NK-92 (cell line): ENCODE measurements around the gene QRFP.

ENCODE experiments used
- DNase-seq: peaks from one replicate; lab custom pipeline; 2025; ENCODE audit not compliant: unreplicated experiment; lab: John Stamatoyannopoulos, UW

The QRFP gene

DNA sequence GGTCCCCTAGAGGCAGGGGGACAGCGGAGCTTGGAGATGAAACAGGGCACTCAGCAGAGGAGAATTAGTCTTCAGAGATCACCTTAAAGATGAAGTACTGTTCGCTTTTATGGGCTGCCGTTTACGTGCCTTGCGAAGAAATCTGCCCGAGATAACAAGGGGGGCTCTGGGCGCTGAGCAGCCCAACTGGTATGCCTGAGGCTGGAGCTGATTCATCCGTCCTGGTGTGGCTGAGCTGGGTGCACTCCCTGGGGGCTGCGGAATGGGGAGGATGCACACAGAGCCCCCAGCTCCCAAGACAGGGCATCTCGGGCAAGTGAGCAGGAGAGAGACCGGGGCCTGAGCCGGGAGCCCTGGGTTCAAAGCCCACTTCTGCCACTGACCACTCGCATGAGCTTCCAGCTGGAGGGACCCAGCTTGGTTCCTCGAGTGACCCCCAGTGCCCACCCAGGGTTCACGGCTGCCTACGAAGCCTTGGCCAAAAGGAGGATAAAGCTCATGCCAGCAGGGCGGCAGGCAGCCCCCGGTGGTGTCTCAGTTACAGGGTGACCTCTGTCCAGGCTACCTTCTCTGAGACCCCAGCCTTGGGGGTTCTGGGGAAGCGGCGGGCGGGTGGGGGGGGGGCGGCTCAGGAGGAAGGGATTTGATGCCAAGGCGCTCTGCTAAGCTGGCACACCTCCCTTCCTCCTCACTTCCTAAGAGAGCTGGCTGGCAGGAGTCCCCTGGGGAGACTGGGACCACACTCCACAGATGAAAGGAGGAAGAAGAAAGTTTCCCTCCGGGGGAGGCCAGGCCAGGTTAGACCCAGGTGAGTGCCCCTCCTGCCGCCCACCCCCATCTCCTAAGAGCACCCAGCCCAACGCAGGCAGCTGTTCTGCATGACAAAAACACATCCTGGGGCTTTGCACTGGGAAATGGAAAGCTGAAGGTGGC lies 36.8 kb upstream of the QRFP start:
- no peak for DNase-seq

DNA sequence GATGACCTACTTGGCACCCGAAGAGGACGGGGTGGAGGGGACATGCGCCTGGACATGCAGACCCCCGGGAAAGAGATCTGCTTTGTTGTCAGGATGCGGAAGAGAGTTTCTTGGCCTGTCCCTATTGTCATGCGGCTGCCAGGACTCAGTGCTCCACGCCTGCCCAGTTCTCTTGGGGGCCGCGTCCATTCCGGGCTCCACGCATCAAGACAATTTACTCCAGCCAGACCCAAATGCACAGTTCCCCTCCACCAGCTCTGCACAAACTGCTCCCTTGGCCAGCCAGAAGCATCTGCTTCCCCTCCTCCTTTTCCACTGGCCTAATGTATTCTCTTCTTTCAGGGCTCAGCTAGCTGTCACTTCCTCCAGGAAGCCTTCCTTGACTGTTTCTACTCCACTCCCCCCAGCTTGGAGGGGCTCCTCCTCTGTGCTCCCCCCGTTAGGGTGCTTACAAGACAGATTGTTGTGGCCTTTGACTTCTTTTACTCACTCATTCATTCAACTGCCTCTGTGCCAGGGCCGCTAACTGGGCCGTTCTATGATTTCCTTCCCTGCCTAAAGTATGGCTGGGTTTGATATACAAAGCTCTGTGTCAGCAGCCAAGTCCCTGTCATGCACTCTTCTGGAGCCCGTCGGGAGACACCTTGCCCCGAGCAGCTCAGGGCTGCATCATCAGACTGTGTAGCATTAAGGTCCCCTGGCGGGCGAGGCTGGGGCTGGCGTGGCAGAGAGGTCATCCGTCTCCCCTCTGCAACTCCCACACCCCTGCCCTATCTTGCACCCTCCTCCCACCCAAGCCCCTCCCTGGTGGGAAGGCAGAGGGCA lies 35.9 kb upstream of the QRFP start:
- DNase-seq = no peak

DNA sequence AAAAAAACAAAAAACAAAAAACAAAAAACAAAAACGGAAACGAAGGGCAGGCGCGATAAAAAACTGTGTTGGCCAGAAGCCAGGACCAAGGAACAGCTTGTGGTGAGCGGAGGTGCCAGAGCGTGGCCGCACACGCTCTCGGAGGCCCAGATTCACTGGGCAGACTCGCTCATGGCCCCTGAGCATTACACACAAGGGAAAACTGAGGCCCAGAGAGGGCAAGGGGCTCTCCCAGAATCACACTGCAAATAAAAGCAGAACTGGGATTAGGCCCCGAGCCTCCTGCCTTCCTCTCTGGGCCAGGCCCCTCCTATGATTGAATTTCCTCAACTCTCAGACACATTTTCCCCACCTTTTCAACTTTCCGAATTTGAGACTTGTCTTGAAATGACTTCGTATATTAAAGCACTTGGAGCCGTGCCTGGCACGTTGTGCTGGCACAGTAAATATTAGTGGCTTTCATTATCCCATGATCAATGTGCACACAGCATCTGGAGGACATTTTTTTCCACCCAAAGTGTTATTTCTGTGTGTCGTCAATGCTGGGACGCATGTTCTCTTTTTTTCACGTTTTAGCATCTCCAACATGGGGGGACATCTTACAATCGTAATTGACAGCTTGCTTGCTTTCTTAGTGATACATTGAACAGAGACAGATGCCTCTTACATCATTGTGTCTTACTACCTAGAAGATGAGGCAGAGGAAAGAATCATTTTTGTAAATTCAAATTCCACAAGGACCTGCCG lies 35.1 kb upstream of the QRFP start:
- no peak for DNase-seq

DNA sequence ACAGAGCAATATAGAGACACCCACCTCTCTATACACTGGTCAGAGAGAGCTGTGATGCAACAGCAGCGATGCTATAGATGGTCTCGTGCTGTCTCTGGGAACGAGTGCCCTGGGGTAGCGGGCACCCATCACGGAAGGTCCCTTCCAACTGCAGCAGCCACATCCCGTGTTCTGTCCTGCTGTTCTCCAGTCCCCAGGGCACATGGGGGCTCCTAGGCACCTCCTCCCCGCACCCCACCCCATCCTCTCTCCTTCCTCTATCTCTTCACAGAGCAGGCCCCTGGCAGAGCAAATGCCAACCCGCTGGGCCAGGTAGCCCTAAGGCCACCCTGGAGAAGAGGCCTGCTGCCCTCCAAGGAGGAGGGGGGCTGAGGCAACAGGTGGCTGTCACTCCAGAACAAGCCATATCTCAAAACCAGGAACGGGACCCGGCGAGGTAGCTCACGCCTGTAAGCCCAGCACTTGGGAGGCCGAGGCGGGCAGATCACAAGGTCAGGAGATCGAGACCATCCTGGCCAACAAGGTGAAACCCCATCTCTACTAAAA lies 34.3 kb upstream of the QRFP start:
- DNase-seq = no peak

DNA sequence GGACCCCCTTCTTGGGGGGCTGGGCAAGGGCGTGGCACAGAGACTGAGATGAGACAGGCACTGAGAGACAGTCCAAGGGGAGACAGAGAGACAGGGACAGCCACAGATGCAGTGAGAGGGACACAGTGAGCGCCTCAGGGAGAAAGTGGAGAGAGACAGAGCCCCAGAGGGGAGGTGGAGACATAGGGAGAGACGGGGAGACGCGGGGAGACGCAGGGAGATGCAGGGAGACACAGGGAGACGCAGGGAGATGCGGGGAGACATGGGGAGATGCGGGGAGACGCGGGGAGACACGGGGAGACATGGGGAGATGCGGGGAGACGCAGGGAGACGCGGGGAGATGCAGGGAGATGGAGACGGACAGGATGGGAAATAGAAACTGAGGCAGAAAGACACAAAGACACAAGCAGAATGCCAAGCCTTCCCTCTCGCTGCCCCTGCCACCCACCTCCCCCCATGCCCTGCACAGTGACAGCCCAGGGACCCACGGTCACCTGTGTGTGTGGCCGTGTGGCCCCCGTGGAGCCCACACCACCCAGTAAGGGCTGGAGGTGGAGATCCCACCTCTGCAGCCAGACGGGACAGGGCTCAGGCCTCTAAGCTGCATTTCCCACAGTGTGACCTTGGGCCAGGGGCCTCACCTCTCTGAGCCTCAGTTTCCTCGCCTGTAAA lies 33.7 kb upstream of the QRFP start:
- DNase-seq = no peak

DNA sequence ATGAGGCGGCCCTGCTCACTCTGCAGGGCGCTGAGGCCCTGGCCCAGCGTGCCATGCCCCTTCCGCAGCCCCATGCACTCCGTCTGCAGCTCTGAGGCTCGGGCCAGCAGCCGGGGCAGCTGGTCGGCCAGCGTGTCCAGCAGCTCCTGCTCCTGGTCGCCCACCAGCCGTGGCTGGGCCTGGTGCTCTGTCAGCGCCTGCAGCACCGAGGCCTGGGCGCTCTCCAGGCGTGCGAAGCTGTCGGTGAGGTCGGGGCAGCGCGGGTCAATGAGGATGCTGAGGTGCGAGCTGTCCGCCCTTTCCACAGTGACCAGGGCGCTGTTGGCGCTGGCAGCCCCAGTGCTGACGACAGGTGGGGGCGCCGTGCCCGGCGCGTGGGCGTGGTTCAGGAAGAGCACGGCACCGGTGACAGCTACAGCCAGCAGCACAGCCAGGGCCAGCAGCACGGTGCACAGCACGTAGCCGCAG lies 33.0 kb upstream of the QRFP start:
- DNase-seq = no peak

DNA sequence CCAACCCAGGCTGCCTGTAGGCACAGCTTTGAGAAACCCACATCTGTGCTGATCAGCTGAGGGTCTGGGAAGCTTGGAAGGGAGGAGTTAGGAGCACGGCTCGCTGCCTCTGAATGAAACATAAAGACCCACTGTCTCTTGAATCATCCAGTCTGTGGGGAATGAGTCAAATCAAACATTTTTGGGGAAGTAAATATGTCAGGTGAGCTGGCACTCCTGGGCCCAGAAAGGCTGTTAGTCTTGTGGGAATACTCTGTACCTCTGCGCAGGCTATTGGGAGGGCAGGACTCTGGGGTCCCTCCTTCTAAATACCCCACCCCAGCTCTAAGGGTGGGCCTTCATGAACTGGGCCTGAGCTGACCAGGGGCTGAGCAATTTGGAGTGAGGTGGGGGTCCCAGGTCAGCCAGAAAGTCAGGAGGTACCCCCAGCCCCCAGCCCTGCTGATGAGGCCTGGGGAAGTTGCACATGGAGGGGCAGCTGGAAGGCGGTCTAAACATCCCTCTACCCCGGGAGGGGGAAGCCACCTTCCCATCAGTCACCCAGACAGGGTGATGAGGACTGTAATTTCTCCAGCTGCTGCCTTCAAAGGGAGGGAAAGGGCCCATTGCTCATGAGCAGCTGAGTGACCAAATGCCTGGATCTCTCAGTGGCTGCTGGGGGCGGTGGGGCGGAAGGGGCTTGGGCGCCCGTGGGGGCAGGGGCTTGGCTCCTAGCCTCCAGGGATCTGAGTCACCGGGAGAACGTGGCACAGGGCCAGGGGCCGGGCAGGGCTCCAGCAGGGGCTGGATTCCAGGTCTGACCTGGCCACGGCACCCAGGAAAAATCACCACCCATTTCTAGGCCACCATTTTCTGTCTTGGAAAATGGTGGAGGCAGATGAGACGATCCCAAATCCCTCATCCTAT lies 31.6 kb upstream of the QRFP start:
- no peak for DNase-seq

DNA sequence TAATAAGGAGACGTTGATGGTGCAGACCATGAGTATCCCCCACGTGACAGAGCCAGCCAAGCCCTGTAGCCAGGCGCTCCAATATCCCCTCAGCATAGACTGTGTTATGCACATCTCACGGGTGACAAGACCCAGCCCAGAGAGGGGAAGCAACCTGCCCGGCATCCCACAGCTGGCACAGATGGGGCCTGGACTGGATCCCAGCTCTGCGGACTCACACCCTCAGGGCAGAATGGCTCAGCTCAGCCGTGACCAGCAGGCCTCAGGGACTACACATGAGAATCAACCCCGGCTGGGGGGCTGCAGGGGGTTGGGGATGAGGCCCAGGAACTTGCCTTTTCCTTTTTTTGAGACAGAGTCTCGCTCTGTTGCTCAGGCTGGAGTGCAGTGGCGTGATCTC lies 30.7 kb upstream of the QRFP start:
- DNase-seq = no peak

DNA sequence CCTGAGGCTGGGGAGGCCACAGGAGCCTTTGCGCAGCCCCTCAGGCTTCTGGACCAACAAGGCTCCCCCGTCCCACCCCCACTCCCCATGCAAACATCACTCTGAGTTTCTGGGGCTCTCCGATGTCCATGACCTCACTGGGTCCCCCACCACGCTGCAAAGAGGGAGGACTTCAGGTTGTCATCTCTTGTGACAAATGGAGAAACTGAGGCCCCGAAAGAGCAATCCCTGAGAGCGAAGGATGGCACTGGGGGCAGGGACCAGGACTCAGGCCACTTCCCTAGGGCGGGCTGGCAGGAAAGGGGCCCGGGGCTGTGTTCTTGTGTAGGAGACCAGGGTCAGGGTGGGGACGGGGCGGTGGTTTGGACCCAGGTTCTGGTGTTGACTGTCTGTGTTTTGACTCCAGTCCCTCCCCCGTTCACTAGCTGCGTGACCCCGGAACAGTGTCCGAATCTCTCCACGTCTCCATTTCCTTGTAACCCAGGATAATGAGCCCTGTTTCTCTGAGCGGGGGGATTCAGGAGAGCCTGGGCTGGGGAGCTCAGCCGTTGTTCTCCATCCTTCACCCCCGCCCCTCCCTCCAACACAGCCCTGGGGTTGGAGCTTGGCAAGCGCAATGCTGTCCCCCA lies 28.6 kb upstream of the QRFP start:
- DNase-seq = no peak

DNA sequence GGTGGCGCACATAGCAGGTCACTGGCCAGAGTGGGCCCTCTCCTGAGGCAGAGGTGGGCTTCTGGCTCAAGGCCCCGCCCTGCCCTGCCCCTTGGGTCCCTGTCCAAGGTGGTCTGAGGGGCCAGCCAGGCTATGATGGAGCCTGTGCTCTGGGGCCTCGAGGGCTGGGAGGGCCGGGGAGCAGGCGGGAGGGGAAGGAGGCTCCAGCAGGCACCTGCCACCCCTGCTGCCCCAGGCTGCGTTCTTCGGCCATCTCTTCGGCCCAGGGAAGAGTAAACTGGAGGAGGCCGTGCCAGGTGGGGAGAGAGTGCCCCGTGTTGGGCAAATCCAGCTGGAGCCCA lies 27.8 kb upstream of the QRFP start:
- DNase-seq = no peak

DNA sequence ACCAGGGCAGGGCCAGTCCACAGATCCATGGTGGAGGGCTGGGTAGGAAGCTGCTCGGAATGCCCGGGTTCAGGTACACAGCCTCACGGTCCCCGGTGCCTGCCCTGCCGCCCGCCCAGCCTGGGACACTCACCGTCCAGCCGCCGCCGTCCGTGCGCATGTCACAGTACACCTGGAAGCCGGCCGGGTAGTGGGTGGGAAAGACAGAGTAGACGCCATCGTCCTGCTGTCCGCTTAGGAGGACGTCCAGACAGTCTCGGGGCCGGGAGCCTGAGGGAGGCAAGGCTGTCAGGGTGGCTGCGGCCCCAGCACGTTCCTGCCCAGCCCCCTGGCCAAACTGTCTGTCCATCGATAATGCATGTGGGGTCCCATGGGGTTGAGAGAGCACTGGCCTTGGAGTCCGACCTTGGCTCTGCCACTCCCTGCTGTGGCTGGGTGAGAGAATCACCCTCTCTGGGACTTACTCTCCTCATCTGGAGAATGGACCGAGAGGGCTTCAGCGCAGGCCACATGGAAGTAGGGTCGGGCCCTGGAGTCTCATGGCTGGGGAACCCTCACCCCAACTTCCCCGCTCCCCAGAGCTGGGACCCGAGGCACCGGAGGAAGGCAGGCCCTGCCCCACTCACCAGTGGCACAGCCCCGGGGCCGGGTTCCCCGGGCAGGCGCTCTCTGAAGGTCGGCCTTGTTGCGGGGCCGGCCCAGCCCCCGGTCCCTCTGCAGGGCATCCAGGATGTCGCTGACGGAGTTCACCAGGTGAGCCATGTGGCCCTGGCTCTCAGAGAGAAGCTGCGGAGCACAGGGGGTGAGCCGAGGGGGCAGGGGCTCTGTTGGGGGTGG lies 27.2 kb upstream of the QRFP start:
- no peak for DNase-seq

DNA sequence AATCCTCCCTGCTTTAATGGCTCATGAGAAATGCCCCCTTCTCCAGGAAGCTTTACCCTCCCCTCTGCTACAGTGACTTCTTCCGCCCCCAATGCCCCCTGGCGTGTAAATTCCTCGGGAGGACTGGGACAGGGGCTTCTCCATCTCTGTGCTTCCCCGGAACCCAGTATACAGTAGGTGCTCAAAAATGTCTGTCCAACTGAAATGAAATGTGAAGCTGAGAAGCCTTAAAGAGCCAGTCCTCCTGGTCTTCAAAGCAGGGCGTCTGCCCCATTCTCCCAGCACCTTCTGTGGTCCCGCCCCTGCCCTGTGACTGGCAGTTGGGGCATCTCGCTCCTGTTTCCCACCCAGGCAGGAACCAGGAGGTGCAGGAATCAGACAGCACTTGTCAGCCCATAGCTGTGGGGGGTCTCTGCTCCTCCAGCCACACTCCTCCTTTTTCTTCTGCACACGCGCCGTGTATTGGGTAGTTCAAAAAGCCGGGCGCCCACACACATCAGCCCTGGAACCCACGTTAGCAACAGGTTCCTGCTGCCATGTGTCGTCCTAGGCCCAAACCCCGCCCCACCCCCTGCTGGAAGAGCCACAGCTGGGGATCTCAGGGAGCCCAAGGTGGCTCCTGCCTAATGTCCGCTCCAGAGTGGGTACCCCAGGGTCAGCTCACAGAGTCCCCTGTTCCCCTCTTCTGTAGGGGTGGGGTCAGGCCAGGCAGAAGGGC lies 26.4 kb upstream of the QRFP start:
- DNase-seq = no peak

DNA sequence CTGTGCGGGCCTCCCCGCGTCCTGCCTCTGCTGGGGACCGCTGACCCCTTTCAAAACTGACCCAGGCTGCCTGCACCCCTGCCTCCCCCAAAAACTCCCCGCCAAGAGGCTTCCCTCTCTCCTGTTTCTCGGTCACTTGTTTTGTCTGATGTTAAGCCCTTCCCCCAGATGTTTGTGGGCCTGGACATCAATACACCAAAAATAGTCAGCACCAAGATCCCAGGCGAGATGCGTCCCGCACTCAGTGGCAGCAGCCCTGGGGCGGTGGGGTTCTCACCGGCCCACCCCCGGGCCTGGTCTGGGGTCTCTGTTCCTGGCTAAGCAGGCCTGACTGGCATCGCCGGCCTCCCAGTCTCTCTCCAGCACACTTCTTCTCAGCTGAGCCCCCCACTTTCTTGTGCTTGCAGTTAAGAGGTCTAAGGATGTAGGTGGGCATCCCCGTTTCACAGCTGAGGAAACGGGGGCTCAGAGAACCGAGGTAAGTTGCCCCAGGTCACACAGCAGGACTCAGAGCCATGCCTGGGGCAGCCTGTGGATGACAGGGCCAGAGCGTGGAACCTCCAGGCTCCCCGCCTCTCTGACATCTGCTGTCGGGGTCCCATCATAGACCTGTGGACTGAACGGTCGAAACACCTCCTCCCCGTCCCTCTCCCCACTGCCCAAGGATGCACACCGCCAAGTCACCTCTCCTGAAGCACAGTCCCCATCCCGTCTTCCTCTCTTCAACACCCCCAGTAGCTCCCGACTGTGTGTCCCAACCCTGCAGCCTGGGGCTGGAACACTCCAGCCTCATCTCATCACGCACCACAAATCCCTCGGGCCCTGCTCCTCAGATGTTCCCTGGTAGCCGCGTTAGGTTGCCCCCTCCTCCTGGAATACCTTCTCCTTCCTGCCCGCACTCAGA lies 25.6 kb upstream of the QRFP start:
- DNase-seq = no peak

DNA sequence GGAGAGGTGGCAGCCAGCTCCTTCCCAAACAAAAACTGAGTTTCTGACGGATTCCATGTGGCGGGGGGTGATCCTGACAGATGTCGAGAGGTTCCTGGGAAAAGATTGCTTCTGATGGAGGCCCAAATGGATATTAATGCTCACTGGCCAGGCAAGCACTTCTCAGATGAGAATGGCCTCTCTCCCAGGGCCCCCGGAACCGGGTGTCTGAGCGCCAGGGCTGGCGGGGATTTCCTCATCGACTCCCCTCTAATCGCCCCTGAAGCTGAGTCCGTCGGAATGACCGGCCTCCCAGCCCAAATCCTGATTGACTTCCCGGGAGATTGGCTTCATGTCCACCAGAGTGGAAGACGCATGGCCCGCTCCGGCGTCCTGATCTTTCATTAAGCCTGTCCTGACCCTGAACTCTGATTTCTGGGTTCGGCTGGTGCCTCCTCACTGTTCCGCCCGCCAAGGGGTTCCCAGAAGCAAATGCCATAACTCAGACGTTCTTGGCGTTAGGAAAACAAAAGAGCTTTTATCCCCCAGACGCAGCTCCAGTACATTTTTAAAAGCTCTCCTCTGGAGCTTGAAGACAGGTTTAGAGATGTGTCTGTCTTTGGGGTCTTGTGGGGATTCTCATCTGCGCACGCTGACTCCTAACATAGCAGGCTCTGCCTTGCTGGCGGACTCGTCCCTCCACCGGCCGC lies 24.8 kb upstream of the QRFP start:
- no peak for DNase-seq

DNA sequence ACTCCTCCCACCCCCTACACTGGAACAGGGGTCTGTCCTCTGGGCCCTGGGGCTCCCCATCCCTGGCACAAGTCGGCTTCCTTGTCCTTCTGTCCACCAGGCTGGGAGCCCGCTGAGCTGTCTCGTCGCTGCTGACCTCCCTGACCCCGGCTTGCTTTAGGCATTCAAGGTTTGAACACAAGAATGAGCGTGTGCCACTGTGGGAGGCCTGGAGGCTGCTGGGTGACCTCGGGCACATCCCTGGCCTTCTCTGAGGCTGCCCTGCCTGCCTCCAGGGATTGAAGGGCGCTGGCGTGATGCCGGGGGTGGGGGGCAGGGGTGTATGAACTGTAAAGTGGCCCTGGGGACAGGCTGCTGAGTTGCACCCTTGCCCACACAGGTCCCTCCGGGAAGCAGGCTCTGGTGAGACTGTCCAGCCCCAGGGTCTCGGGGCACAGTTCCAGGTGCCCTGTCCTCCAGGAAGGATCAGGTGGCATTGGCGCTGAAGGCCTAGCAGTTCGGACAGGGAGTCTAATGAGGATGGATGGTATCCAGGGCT lies 24.2 kb upstream of the QRFP start:
- DNase-seq = no peak

DNA sequence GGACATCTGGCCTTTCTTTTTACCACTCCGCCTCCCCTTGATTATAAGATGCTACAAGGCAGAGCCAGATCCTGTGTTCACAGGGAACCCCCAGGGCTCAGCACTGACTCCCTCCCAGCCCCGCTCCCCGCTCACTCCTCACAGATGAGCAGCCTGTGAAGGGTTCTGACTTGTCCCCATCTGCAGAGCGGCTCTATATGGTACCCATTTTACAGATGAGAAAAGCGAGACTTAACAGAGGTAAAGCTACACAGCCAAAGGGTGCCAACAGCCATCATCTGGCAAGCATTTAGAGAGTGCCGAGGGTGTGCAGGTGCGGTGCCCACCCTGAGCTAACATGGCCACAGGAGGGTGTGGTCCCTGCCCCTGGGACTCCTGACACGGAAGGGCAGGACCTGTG lies 23.6 kb upstream of the QRFP start:
- no peak for DNase-seq
